Mesenchymal stem cell (in vitro differentiated cells and primary cell): Measurements from ENCODE around the gene ZC3HAV1.

Source experiments
- DNase-seq: peaks from one replicate; pipeline ENCODE4 v3.0.0-alpha.2; 2013
- H2AFZ ChIP-seq: one replicate; pipeline ENCODE4 v1.6.1; 2013; ENCODE audit warnings: low read depth, mild to moderate bottlenecking, control low read depth, inconsistent platforms, low read length, moderate library complexity
- H2AK5ac ChIP-seq: 2 replicates; pipeline ENCODE4 v1.6.1; 2013; ENCODE audit warnings: low read length, moderate library complexity, mild to moderate bottlenecking, inconsistent platforms; ENCODE audit not compliant: severe bottlenecking
- H2BK120ac ChIP-seq: one replicate; pipeline ENCODE4 v1.6.1; 2013; ENCODE audit warnings: low read depth, mild to moderate bottlenecking, inconsistent platforms, low read length, moderate library complexity
- H2BK12ac ChIP-seq, 2 experiments: one replicate each; pipeline ENCODE4 v1.6.1; 2013; ENCODE audit warnings: inconsistent platforms in 2 of 2, low read length in 2 of 2, mild to moderate bottlenecking in 2 of 2, moderate library complexity in 2 of 2, control low read depth in 1 of 2
- H2BK15ac ChIP-seq: one replicate; pipeline ENCODE4 v1.6.1; 2013; ENCODE audit warnings: mild to moderate bottlenecking, low read depth, inconsistent platforms; ENCODE audit not compliant: poor library complexity, severe bottlenecking
- H2BK5ac ChIP-seq: 2 replicates; pipeline ENCODE4 v1.6.1; 2013; ENCODE audit warnings: low read depth, mild to moderate bottlenecking, low read length, control low read depth, inconsistent platforms; ENCODE audit not compliant: poor library complexity, severe bottlenecking
- H3K14ac ChIP-seq, 2 experiments: one replicate each; pipeline ENCODE4 v1.6.1; 2013; ENCODE audit warnings: inconsistent platforms in 2 of 2, low read length in 2 of 2, control low read depth in 1 of 2, mild to moderate bottlenecking in 1 of 2, moderate library complexity in 1 of 2
- H3K18ac ChIP-seq, 2 experiments: one replicate each; pipeline ENCODE4 v1.6.1; 2013; ENCODE audit warnings: inconsistent platforms in 2 of 2, low read length in 2 of 2, control low read depth in 1 of 2, low read depth in 1 of 2, mild to moderate bottlenecking in 1 of 2
- H3K23ac ChIP-seq, 2 experiments: one replicate each; pipeline ENCODE4 v1.6.1; 2013; ENCODE audit warnings: inconsistent platforms in 2 of 2, low read length in 2 of 2, mild to moderate bottlenecking in 2 of 2, moderate library complexity in 2 of 2, control low read depth in 1 of 2
- H3K27ac ChIP-seq: 2 replicates; pipeline ENCODE4 v1.5.1; 2013; ENCODE audit warnings: mild to moderate bottlenecking, moderate library complexity, low read length, control low read depth, inconsistent platforms; ENCODE audit not compliant: poor library complexity, severe bottlenecking
- H3K27me3 ChIP-seq, 2 experiments: 2 replicates each; pipeline versions ENCODE4 v1.6.1 to v1.7.0; 2013; ENCODE audit warnings: low read length in 2 of 2, mild to moderate bottlenecking in 2 of 2, moderate library complexity in 2 of 2, control low read depth in 1 of 2, inconsistent platforms in 1 of 2; ENCODE audit not compliant: control insufficient read depth in 1 of 2, insufficient read depth in 1 of 2
- H3K36me3 ChIP-seq, 2 experiments: 2 replicates each; pipeline versions ENCODE4 v1.6.1 to v1.7.0; 2013; ENCODE audit warnings: low read length in 2 of 2, control low read depth in 1 of 2, inconsistent platforms in 1 of 2, low read depth in 1 of 2, mild to moderate bottlenecking in 1 of 2; ENCODE audit not compliant: insufficient read depth in 2 of 2, control insufficient read depth in 1 of 2
- H3K4ac ChIP-seq, 2 experiments: one replicate each; pipeline ENCODE4 v1.6.1; 2013; ENCODE audit warnings: inconsistent platforms in 2 of 2, low read length in 2 of 2, mild to moderate bottlenecking in 2 of 2, moderate library complexity in 2 of 2, control low read depth in 1 of 2, low read depth in 1 of 2
- H3K4me1 ChIP-seq: 2 replicates; pipeline ENCODE4 v1.6.1; 2013; ENCODE audit warnings: low read depth, low read length, control low read depth; ENCODE audit not compliant: control insufficient read depth, insufficient read depth
- H3K4me2 ChIP-seq: 2 replicates; pipeline ENCODE4 v1.6.1; 2013; ENCODE audit warnings: low read length, mild to moderate bottlenecking, inconsistent platforms; ENCODE audit not compliant: poor library complexity, severe bottlenecking
- H3K4me3 ChIP-seq, 2 experiments: 2 replicates each; pipeline versions ENCODE4 v1.5.1 to v1.7.0; 2013; ENCODE audit warnings: low read length in 2 of 2, mild to moderate bottlenecking in 2 of 2, control low read depth in 1 of 2, low read depth in 1 of 2; ENCODE audit not compliant: insufficient read depth in 1 of 2
- H3K79me1 ChIP-seq: replicated peaks from 2 replicates; pipeline ENCODE4 v1.6.1; 2013; ENCODE audit warnings: mild to moderate bottlenecking, control low read depth, low read length, inconsistent platforms; ENCODE audit not compliant: poor library complexity, severe bottlenecking
- H3K9ac ChIP-seq: 2 replicates; pipeline ENCODE4 v1.7.0; 2013; ENCODE audit warnings: mild to moderate bottlenecking, low read length, moderate library complexity
- H3K9me3 ChIP-seq: 2 replicates; pipeline ENCODE4 v1.7.0; 2013; ENCODE audit warnings: mild to moderate bottlenecking, low read length; ENCODE audit not compliant: control insufficient read depth
- H4K8ac ChIP-seq: one replicate; pipeline ENCODE4 v1.6.1; 2013; ENCODE audit warnings: inconsistent platforms, mild to moderate bottlenecking, low read length, moderate library complexity
- H4K91ac ChIP-seq: one replicate; pipeline ENCODE4 v1.6.1; 2013; ENCODE audit warnings: mild to moderate bottlenecking, low read length, inconsistent platforms
- WGBS: methylation state at CpG from one replicate; pipeline ENCODE4 v1.1.7; 2013; ENCODE audit warnings: mixed read lengths; 5-methylcytosine and 5-hydroxymethylcytosine counted together

The ZC3HAV1 gene

GRCh38 chr7:139099172-139099947 lies 10.2 kb downstream of the ZC3HAV1 start:
- H4K8ac ChIP-seq: no peak overlapping the region
- WGBS: 83% methylated on average over 4 of the region's 8 CpGs
- H3K9me3 ChIP-seq: no peaks in the 10 kb centered on the region
- H3K18ac ChIP-seq: no peak overlapping the region
- no peak overlapping the region for H3K4me2 ChIP-seq
- H3K27me3 ChIP-seq: no peaks in the 10 kb centered on the region
- peak overlapping the region; percentile 40 for H3K9ac ChIP-seq
- no peak overlapping the region for H2BK12ac ChIP-seq
- H3K79me1 ChIP-seq: peaks cover 20% of the 10 kb centered on the region
- no peak overlapping the region for H3K23ac ChIP-seq
- no peak overlapping the region for H2BK15ac ChIP-seq
- H4K91ac ChIP-seq: no peak overlapping the region
- DNase-seq: peak; percentile 36
- no peak overlapping the region for H3K14ac ChIP-seq
- H3K4me1 ChIP-seq: peaks cover 10% of the 10 kb centered on the region
- H2AK5ac ChIP-seq: no peak overlapping the region
- no peak overlapping the region for H3K27ac ChIP-seq
- H2AFZ ChIP-seq: no peak overlapping the region
- no peak overlapping the region for H3K4me3 ChIP-seq
- no peak overlapping the region for H3K4ac ChIP-seq
- H2BK5ac ChIP-seq: no peak overlapping the region
- H2BK120ac ChIP-seq: no peak overlapping the region
- H3K36me3 ChIP-seq: peaks cover 3 to 7% of the 10 kb centered on the region in 2 experiments

GRCh38 chr7:139095194-139095659 lies 14.3 kb downstream of the ZC3HAV1 start:
- Histone ChIP-seq H3K14ac (no peak overlapping the region), H2BK15ac (no peak overlapping the region), H3K18ac (peak overlapping the region; percentile 0 to 70), H3K27me3 (no peaks in the 10 kb centered on the region), H2BK120ac (no peak overlapping the region), H4K8ac (no peak overlapping the region), H3K4me3 (no peak overlapping the region), H3K4ac (peak overlapping the region in 1 of 2 experiments; percentile 64), H3K4me1 (peaks cover 10% of the 10 kb centered on the region), H3K36me3 (peaks cover 6 to 7% of the 10 kb centered on the region in 2 experiments), H3K27ac (no peak overlapping the region), H3K9me3 (no peaks in the 10 kb centered on the region), H3K79me1 (peaks cover 38% of the 10 kb centered on the region), H2AFZ (no peak overlapping the region), H3K9ac (no peak overlapping the region), H2BK12ac (no peak overlapping the region), H3K4me2 (no peak overlapping the region), H2BK5ac (peak overlapping the region; percentile 66), H4K91ac (peak overlapping the region; percentile 61), H2AK5ac (no peak overlapping the region), H3K23ac (peak overlapping the region in 1 of 2 experiments; percentile 72)
- 89% methylated on average over 9 of the region's 13 CpGs for WGBS
- no peak for DNase-seq

DNA sequence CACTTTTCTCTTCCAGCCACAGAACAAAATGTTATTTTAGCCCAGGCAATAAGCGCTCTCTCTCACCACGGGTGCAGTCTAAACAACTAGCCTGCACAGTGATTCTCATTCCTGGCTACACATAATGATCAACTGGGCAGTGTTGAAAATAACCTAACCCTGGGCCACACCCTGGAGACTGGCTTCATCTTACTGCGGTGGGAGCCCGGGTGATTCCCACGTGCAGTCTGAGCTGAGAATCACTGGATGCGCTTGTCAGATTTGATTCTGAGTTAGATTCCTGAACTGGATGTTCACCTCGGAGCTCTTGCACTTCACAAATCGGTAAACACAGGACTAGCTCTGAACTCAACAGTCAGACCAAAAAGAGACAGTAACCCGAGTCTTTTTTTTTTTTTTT lies 14.9 kb downstream of the ZC3HAV1 start:
- Histone ChIP-seq H3K14ac (peak overlapping the region in 1 of 2 experiments; percentile 26), H3K4me3 (no peak overlapping the region), H3K27ac (no peak overlapping the region), H3K27me3 (no peaks in the 10 kb centered on the region), H3K79me1 (peaks cover 38% of the 10 kb centered on the region), H4K91ac (no peak overlapping the region), H3K18ac (no peak overlapping the region), H3K36me3 (peaks cover 6 to 7% of the 10 kb centered on the region in 2 experiments), H4K8ac (peak overlapping the region; percentile 60), H3K4me2 (peak overlapping the region; percentile 1), H3K9me3 (no peaks in the 10 kb centered on the region), H2BK12ac (no peak overlapping the region), H2BK5ac (no peak overlapping the region), H3K23ac (no peak overlapping the region), H3K4me1 (peaks cover 10% of the 10 kb centered on the region), H3K4ac (no peak overlapping the region), H3K9ac (no peak overlapping the region), H2AFZ (no peak overlapping the region), H2BK15ac (no peak overlapping the region), H2BK120ac (no peak overlapping the region), H2AK5ac (no peak overlapping the region)
- 73% methylated on average over 9 of the region's 9 CpGs for WGBS
- no peak for DNase-seq

GRCh38 chr7:139094030-139094429 lies 15.5 kb downstream of the ZC3HAV1 start:
- Histone ChIP-seq H2AK5ac (peak overlapping the region; percentile 53), H3K18ac (no peak overlapping the region), H3K27ac (no peak overlapping the region), H2BK15ac (no peak overlapping the region), H2BK12ac (no peak overlapping the region), H3K9ac (no peak overlapping the region), H3K27me3 (no peaks in the 10 kb centered on the region), H3K23ac (no peak overlapping the region), H3K4me1 (peaks cover 10% of the 10 kb centered on the region), H2BK5ac (no peak overlapping the region), H4K8ac (no peak overlapping the region), H3K4ac (no peak overlapping the region), H3K4me2 (no peak overlapping the region), H3K36me3 (peaks cover 6 to 13% of the 10 kb centered on the region in 2 experiments), H4K91ac (no peak overlapping the region), H3K14ac (peak overlapping the region in 1 of 2 experiments; percentile 26), H3K9me3 (no peaks in the 10 kb centered on the region), H2BK120ac (no peak overlapping the region), H3K79me1 (peaks cover 43% of the 10 kb centered on the region), H2AFZ (no peak overlapping the region), H3K4me3 (no peak overlapping the region)
- 90% methylated on average over 1 of the region's 3 CpGs for WGBS
- no peak for DNase-seq
